Measurements from ENCODE around the gene PTTG1. TPM values are rescaled to one million over a fixed set of nuclear protein-coding genes. Genes with fewer than 3 reads are reported as not detected.

Gene PTTG1
- 403 and 415 TPM in 2 replicates for total RNA-seq (2014; rRNA removed; shearing (Covaris generic))

DNA sequence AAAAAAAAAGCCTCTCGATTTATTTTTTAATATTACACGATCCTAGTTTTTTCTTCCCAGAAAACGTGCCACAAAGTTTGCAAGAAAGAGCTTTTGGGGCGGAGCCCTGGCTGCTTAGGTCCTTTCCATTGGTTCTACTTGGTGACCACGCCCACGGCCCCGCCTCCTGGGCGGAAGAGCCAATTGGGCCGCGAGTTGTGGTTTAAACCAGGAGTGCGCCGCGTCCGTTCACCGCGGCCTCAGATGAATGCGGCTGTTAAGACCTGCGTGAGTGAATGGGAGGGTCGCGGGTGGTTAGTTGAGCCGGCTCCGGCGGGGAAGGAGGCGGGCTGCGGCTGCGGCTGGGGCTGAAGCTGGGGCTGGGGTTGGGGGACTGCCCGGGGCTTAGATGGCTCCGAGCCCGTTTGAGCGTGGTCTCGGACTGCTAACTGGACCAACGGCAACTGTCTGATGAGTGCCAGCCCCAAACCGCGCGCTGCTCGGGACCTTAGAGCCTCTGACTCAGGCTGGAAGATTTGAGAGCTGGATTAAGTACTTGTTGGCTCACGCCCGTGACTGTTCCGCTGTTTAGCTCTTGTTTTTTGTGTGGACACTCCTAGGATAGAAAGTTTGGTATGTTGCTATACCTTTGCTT is at the start of gene PTTG1:
Gene PTTG1, plus strand, starts transcription at position 231 of the 634 bp plus-strand sequence. CDS start 458 bp downstream, outside the sequence.
- peak; percentile 94 for DNase-seq (ENCODE audit: low spot score)
- in situ Hi-C loops (cut with HindIII; ENCODE audit: low sequenced_read_pairs) = no loop called here

DNA sequence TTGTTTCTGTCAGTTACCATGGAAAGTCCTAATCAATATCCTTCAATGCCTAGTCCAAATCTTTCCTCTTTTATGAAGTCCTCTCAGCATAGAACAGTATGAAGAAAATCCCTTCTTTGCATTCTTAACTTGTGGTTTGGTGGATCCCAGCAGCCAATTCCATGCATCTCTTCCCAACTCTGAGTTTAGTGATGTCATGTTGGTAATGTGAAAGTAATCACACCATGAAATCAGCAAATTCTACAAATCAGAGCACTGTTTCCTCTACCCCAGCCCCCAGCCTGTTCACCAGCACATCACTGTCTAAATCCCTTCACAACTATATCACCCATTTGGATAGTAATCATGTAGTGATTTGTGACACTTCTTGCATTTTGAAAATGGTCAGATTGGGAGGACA is 46.5 kb upstream of the PTTG1 start:
- in situ Hi-C loops (cut with HindIII; ENCODE audit: low sequenced_read_pairs) = no loop called here
- no peak for DNase-seq (ENCODE audit: low spot score)

DNA sequence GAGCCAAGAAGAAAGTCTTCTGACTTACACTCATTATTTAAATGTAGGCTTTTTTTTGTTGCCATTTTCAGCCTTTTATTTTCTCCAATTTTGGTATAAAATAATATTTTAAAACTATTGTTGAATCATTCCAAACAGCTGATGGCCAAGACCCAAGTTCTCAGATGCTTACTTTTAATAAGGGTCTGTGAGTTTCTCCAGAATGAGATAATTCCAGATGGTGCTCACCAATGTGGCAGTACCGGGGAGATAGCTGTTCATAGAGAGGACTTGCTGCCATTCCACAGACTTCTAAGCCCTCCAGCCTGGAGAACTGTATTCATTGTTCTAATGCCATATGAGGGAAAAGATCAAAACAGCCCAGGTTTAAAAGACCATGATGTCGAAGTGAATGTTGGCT is 46.0 kb upstream of the PTTG1 start:
- in situ Hi-C loops (cut with HindIII; ENCODE audit: low sequenced_read_pairs) = no loop called here
- DNase-seq (ENCODE audit: low spot score) = no peak

DNA sequence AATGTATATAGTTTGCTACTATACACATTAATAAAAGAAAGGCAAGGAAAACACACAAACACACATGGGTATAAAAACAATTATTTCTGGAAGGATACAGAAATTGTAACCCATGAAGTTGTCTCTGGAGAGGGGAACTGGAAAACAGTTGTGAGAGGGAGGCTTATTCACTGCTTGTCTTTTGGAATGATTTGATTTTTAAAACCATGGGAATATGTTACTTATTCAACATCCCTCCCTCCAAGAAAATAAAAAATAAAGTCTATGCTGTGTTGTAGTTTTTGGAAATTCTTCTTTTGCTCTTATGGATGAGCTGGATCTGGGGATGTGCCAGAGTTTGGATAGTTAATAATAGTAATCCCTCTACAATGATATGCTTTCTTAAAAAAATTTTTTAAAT is 45.2 kb upstream of the PTTG1 start:
- in situ Hi-C loops (cut with HindIII; ENCODE audit: low sequenced_read_pairs) = no loop called here
- no peak for DNase-seq (ENCODE audit: low spot score)

DNA sequence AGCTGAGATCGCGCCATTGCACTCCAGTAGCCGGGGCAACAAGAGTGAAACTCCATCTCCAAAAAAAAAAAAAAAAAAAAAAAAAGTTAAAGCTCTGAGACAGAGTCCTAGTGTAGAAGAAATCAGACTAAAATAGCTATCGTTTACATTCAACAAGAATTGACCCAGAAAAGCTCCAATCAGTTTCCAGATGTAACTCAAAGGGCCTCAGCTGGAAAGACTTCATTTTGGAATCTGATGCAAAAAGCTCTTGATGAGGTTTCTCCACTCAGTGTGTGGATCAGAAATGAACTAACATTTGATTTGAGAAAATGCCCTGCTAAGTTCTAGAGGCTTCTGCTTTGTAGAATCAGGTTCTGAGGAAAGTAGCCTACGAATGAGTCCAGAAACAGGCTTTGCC is 44.0 kb upstream of the PTTG1 start:
- no peak for DNase-seq (ENCODE audit: low spot score)
- in situ Hi-C loops (cut with HindIII; ENCODE audit: low sequenced_read_pairs) = no loop called here

DNA sequence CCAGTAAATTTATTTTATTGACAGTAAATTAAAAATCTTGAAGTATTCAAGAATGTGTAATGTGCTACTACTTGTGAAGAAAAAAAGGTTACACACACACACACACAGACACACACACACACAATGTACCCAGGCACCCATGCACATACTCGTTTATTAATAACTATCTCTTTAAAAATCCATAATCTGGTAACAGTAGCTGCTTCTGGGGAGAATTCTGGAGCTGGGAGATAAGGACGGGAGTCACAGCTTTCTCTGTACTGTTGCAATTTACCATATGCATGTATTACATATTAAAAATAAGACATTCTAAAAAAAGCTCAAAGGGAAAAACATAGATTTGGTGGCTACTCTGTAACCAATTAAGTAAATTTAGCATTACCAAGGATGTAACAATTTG is 43.3 kb upstream of the PTTG1 start:
- in situ Hi-C loops (cut with HindIII; ENCODE audit: low sequenced_read_pairs) = no loop called here
- DNase-seq (ENCODE audit: low spot score) = no peak

DNA sequence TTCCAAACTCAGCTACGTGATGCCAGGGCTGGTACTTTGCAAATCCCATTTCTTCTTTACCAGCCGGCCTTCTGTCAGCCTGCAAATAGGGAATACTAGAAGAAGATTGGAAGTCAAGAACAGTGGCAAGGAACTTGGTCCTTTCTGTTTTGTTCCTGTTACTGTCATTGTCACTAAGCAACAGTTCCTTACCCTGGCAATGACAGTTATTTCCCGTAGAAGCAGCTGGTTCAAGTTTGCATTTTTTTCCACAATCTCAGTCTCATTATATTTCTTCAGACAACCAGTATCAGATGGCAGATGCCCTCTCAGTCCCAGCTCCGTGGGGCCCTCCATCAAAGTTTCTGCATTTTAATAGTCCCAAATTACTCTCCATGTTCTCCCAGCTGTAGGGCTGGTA is 42.1 kb upstream of the PTTG1 start:
- DNase-seq (ENCODE audit: low spot score) = no peak
- in situ Hi-C loops (cut with HindIII; ENCODE audit: low sequenced_read_pairs) = no loop called here

DNA sequence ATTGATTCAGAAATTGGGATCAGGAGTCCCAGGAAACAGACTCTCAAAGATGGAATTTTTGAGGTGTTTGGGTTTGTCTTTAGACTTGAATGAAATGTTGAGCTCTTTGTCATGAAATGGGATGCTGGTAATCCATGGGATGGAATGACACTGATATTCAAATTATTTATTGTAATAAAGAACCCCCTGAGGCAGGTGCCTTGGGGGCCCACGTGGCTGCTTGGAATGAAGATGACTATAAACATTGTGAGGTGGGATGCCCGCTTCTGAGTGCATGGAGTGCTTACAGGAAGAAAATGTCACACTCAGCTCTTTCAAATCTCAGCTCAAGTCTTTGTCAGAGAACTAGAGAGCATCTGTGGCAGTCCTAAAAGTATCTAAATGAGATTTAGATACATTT is 41.6 kb upstream of the PTTG1 start:
- no peak for DNase-seq (ENCODE audit: low spot score)
- in situ Hi-C loops (cut with HindIII; ENCODE audit: low sequenced_read_pairs) = no loop called here

DNA sequence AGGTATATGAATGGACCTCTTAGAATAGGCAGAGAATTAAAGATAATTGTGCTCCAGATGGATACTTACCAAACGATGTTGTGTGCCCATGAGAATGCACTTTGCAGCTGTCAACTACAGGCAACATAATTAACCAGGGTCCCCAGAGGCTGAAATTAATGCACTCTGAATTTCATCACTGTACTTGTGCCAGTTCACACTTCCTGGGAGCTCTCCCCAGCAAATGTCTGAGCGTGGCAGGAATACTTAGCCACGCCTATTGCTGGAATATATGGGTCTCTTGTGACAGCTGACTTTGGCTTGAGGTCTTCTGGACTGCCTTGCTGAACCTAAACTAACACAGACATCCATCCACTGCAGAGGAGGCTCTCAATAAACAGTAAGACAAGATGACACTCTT is 39.3 kb upstream of the PTTG1 start:
- in situ Hi-C loops (cut with HindIII; ENCODE audit: low sequenced_read_pairs) = no loop called here
- DNase-seq (ENCODE audit: low spot score) = no peak

DNA sequence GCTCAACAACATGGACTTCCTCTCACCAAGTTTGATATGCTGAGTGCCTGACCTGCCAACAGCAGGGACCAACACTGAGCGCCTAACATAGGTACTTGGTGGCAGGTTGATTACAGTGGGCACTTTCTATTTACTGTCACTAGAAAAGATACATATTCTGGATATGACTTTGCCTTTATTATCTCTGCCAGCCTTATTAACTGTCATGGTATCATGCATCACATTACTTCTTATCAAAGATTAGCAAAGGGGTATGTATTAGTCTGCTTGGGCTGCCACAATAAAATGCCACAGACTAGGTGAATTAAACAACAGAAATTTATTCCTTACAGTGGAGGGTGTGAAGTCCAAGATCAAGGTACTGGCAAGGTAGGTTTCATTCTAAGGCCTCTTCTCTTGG is 37.0 kb upstream of the PTTG1 start:
- DNase-seq (ENCODE audit: low spot score) = no peak
- in situ Hi-C loops (cut with HindIII; ENCODE audit: low sequenced_read_pairs) = no loop called here

DNA sequence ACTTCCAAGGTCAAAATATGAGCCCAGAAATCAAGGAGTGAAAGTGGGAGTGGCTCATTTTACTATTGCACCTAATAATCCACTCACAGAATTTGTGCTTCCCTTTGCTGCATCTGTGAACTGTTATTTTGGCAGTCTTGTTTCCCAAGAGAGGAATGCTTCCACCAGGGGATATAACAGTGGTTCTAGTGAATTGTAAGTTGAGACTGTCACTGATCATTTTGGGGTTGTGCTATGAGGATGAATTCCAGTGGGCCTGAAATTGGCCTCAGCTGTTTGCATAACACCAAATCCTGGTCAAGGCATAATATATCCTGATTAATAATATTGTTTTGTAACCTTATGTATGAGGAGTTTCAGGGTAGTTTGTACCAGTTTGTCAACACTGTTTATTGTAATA is 36.2 kb upstream of the PTTG1 start:
- in situ Hi-C loops (cut with HindIII; ENCODE audit: low sequenced_read_pairs) = no loop called here
- DNase-seq (ENCODE audit: low spot score) = no peak

DNA sequence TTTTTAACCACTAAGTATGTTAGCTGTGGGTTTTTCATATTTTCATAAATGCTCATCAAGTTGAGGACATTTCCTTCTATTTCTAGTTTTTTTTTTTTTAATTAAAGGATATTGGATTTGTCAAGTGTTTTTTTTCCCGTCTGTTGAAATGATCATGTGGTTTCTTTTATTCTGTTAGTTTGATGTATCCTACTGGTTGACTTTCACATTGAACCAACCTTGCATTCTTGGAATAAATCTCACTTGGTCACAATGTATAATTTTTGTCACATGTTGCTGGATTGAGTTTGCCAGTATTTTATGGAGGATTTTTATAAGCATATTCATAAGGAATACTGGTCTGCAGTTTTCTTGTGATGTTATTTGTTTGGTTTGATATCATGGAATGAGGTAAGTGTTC is 34.2 kb upstream of the PTTG1 start:
- no peak for DNase-seq (ENCODE audit: low spot score)
- in situ Hi-C loops (cut with HindIII; ENCODE audit: low sequenced_read_pairs) = no loop called here

DNA sequence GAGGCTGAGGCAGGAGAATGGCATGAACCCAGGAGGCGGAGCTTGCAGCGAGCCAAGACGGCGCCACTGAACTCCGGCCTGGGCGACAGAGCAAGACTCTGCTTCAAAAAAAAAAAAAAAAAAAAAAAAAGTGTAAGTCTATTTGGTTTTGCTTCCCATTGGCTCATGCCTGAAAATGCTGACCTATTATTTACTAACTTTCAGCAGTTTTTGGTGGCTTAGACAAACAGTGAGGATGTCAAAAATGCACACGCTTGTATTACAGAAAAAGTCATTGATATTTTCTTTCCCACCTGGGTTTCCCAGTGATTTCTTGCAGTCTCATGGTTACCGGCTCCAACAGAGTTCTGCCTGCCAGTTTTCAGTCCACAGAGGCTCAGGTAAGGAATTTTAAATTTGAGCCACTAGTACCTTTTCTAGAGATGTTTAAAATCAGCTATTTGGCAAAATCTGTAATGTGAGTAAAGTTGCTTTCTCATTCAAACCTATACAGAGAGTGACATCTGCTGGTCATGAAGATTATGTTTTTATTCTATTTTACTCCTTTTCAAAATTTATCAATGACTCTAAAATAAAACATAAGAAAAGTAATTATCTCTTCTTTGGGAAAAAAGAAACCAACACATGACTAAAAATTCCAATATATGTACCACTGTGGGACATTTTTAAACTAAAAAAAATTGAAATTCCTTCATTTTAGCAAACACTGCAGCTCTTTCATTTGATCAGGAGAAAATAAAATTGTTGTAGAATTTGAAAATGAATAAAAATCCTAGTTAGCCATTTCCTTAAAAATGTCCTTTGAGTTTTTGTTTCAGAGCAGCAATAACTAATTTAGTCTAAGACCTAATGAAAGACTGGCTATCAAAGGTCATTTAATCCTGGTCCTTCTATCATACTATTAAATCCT is 30.6 kb upstream of the PTTG1 start:
- in situ Hi-C loops (cut with HindIII; ENCODE audit: low sequenced_read_pairs) = no loop called here
- DNase-seq (ENCODE audit: low spot score) = peak; percentile 63

DNA sequence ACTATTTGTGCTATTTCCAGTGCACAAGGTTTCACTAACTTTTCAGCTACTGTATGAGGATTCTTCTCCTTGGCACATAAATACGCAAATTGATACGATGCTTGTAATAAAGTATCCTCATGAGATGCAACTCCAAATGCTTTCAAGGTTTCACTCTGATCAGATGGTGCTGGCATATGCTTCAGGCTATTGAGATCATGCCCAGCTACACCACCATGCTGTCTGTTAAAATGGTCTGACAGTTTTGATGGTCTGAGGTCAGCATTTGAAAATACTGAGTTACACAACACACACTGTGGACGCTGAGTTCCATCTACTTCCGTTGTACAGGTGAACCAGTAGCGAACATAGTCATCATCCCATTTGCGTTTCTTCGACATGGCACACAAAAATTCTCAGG is 26.5 kb upstream of the PTTG1 start:
- in situ Hi-C loops (cut with HindIII; ENCODE audit: low sequenced_read_pairs) = no loop called here
- DNase-seq (ENCODE audit: low spot score) = peak; percentile 58

DNA sequence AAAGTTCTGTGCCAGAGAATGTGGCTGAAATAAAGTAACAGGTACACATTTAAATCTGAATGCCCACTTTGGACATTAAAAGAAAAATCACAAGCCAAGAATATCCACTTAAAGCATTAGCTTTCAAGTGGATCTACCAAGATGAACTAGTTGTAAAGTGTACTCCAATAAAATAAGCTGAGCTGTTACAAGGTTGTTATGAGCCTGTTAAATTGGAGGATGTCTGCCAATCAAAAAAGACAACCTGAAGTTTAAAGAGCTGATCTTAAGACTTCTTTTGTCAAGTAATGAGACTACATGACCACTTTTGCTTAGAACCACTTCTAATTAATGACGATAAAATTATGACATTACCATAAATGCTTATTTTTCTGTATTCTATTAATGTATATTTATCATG is 24.2 kb upstream of the PTTG1 start:
- peak; percentile 8 for DNase-seq (ENCODE audit: low spot score)
- in situ Hi-C loops (cut with HindIII; ENCODE audit: low sequenced_read_pairs) = no loop called here

DNA sequence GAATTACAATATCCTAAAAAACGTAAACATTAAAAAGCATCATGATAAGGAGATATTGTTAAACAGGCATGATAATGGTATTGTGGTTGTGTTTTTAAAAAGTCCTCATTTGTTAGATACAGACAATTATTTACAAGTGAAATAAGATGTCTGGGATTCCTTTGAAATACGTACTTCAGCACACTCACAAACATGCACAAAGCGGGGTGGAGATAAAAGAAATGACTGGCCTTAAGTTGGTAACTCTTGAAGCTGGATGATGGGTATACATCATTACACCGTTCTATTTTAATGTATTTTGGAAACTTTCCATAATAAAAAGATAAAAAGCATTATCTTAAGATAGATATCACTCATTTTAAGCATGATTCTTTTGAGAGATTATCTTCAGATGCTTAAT is 22.8 kb upstream of the PTTG1 start:
- DNase-seq (ENCODE audit: low spot score) = peak; percentile 27
- in situ Hi-C loops (cut with HindIII; ENCODE audit: low sequenced_read_pairs) = no loop called here

DNA sequence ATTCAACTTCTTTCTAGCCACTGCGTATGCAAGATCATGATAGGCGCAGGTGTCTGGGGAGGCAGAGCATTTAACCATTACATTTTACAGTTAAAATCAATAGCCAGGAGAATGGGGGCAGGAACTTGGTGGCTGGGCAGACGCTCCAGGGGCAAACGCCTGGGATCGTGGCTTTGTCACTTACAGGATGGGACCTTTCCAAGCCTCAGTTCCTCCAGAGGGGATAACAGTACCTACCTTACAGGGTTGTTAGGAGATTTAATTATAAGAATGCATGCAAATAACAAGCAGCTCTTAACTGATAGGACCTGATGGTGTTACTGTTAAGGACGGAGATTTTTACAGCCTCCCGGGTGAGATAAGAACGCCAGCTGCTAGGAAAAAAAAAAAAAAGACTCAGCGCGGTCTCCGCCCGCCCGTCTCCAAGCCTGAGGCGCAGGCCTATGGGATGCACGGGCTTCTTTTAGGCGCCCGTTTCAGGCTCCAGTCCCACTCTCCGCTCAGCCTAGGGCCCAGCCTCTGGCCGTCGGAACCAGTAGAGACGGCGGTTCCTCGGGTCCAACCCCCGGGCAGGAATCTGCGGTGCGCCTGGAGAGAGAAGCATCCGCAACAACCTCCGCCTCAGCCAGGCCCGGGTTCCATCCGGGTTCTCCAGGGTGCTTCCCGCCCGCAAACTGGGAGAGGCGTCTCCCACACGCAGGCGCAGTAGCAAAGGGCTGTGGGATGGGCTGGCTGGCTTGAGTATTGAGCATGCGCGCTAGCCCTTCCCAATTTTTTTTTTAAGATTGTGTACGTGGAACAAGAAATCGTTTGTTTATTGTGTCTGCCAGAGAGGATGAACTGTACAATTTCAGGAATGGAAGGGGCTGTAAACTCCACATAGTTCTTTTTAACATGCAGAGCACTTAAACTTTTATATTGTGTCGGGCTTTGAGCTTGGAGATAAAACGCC is 22.0 kb upstream of the PTTG1 start, which contains the start of gene FAM200C:
Gene FAM200C, minus strand, starts transcription at position 653 of the 952 bp plus-strand sequence. CDS start 4,564 bp downstream, outside the sequence.
- in situ Hi-C loops (cut with HindIII; ENCODE audit: low sequenced_read_pairs) = no loop called here
- peak; percentile 94 for DNase-seq (ENCODE audit: low spot score)

DNA sequence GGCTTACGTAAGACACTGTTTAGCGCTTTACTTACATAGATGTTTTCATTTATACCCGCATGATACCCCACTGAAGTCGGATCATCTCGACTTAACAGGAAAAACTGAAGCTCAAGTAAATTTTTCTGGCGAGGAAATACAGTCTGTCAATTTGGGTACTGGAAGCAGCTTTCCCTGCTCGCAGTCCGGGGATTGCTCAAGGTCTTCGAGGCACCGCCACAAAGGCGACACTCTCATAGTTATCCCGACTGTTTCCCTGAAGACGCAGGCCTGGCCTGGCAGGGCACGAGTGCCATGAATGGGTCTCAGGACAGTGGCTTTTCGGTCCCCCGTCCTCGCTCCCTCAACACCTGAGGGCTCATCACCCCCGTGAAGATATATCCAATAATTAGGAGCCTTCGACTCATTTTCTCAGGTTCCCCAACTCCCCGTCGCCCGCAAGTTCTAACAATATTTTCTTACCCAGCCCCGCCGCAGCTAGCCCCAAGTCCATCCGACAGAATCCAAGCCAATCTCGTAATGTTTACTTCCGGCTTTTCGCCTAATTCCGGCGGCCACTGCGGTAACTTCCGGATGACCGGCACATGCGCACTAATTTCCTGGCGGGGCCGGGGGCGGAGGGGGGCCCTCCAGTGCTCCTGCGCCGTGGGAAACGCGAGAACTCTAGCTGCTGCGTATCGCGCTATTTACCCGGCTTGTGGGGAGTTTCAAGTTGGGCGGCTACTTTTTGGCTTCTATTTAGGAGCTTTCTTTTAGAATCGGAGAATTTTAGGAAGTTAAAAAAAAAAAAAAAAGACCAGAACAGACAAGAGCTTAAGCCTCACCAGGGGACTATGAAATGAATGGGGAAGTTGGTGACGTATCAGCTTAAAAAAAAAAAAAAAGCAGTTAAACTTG is 2.8 kb upstream of the PTTG1 start, which contains the start of gene SLU7:
Gene SLU7, minus strand, starts transcription at position 521 of the 897 bp plus-strand sequence. CDS start 3,787 bp downstream, outside the sequence.
- in situ Hi-C loops (cut with HindIII; ENCODE audit: low sequenced_read_pairs) = no loop called here
- peak; percentile 88 for DNase-seq (ENCODE audit: low spot score)

All from G401 (cell line).